ENCODE measurements around the gene PPP1R15B. TPM values are rescaled to one million over a fixed set of nuclear protein-coding genes. Genes with fewer than 3 reads are reported as not detected.
A peak's percentile ranks its signal among the peaks of the same experiment; 100 is the strongest.

Gene PPP1R15B
- 45.1 TPM for total RNA-seq

GRCh38 chr1:204411451-204412204 is at the start of gene PPP1R15B:
PPP1R15B (minus strand) TSS chr1:204411817; CDS start chr1:204411411, 406 bp downstream.
- peak; percentile 99 for DNase-seq

GRCh38 chr1:204460346-204460745 is 48.7 kb upstream of the PPP1R15B start:
- no peak for DNase-seq

GRCh38 chr1:204459706-204460105 is 48.1 kb upstream of the PPP1R15B start:
- no peak for DNase-seq

- DNase-seq = no peak
Observed at GRCh38 chr1:204457666-204458065, 46.0 kb upstream of the PPP1R15B start.

GRCh38 chr1:204456826-204457442 is 45.3 kb upstream of the PPP1R15B start:
- DNase-seq = peak; percentile 97

- DNase-seq = no peak
Observed at GRCh38 chr1:204455831-204456145, 44.2 kb upstream of the PPP1R15B start.

- DNase-seq = no peak
Observed at GRCh38 chr1:204455063-204455830, 43.6 kb upstream of the PPP1R15B start.

GRCh38 chr1:204454476-204454875 is 42.9 kb upstream of the PPP1R15B start:
- DNase-seq = no peak

GRCh38 chr1:204453141-204453772 is 41.6 kb upstream of the PPP1R15B start:
- no peak for DNase-seq

GRCh38 chr1:204451352-204452124 is 39.9 kb upstream of the PPP1R15B start:
- DNase-seq = no peak

GRCh38 chr1:204450461-204451257 is 39.0 kb upstream of the PPP1R15B start:
- DNase-seq = peak; percentile 82

GRCh38 chr1:204449678-204450280 is 38.2 kb upstream of the PPP1R15B start:
- peak; percentile 14 for DNase-seq

- DNase-seq = no peak
Observed at GRCh38 chr1:204448991-204449677, 37.5 kb upstream of the PPP1R15B start.

GRCh38 chr1:204448344-204448964 is 36.8 kb upstream of the PPP1R15B start:
- no peak for DNase-seq

- DNase-seq = no peak
Observed at GRCh38 chr1:204447736-204448135, 36.1 kb upstream of the PPP1R15B start.

GRCh38 chr1:204447190-204447589 is 35.6 kb upstream of the PPP1R15B start:
- DNase-seq = no peak

GRCh38 chr1:204446413-204447111 is 34.9 kb upstream of the PPP1R15B start:
- DNase-seq = peak; percentile 91

- no peak for DNase-seq
Observed at GRCh38 chr1:204445860-204446412, 34.3 kb upstream of the PPP1R15B start.
